Mononuclear cell (primary cell): ENCODE measurements around the gene UBE4B. TPM values are rescaled to one million over a fixed set of nuclear protein-coding genes. Genes with fewer than 3 reads are reported as not detected.

ENCODE experiments used
- total RNA-seq: library from RNA; depleted of rRNA; stranded (reverse); fragments of >200 nt; gene quantifications from one replicate; pipeline ENCODE4 v1.2.3, GENCODE V29; 2012

UBE4B gene
- total RNA-seq, 1 donor: 26.7 TPM

Other genes starting within 250 kb of the UBE4B start
- gene CLSTN1, start 209.0 kb upstream of the UBE4B start, total RNA-seq: 42.9 TPM
- gene CTNNBIP1, start 122.7 kb upstream of the UBE4B start, total RNA-seq: 13.6 TPM
- 28.1 TPM for gene LZIC, start 89.6 kb upstream of the UBE4B start, total RNA-seq
- 1.7 TPM for gene NMNAT1, start 89.5 kb upstream of the UBE4B start, total RNA-seq
- gene RBP7, start 35.7 kb upstream of the UBE4B start, total RNA-seq: 19.1 TPM
- gene KIF1B, start 177.6 kb downstream of the UBE4B start, total RNA-seq: 20.7 TPM